ENCODE results near the gene SYTL2. TPM values are rescaled to one million over a fixed set of nuclear protein-coding genes. Genes with fewer than 3 reads are reported as not detected.

SYTL2 gene
- total RNA-seq, 1 experiment from 2014 or later: 5.2 TPM

DNA sequence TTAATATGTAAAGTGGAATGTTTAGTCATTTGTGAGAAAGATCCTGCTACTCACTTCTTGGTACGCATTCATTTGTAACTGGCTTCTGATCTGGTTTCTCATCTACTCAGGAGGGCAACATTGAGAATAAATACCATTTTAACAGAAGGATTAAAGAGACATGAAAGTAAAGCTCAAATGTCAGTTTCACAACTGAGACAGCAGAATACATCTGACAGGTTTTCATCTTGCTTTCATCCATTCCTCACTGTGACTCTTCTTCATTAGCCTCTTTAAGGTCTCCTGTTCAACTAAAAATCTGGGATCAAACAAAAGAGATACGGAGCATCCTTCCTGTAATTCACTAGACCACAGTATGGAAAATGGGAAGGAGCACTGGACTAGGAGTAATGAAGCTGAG lies 93.5 kb downstream of the SYTL2 start:
- H2BK20ac ChIP-seq (ENCODE audit: low read depth, low read length, poor library complexity, severe bottlenecking): no peak overlapping the region
- no peak overlapping the region for H4K91ac ChIP-seq (ENCODE audit: insufficient read length, low read depth, low read length)
- no peak overlapping the region for H2AFZ ChIP-seq (ENCODE audit: low read length)
- no peak overlapping the region for H3K56ac ChIP-seq (ENCODE audit: insufficient read length, low read depth, low read length)
- no peak for DNase-seq
- H3K23ac ChIP-seq (ENCODE audit: insufficient read length, low read depth, low read length): no peak overlapping the region
- H4K20me1 ChIP-seq (ENCODE audit: control insufficient read depth, insufficient read depth, insufficient read length): no peaks in the 10 kb centered on the region
- no peaks in the 10 kb centered on the region for H3K9me3 Mint-ChIP-seq
- no peaks in the 10 kb centered on the region for H3K27me3 Mint-ChIP-seq (ENCODE audit: low read depth)
- no peak overlapping the region for H3K4ac ChIP-seq (ENCODE audit: low read depth, low read length)
- H2BK5ac ChIP-seq (ENCODE audit: insufficient read length, low read length): no peak overlapping the region
- no peaks in the 10 kb centered on the region for H3K79me1 ChIP-seq (ENCODE audit: insufficient read depth, low read depth, low read length, poor library complexity, severe bottlenecking)
- WGBS (ENCODE audit: extremely low coverage, insufficient read length, low lambda C conversion rate): no CpG with 5 or more reads among the region's 2 CpGs
- H3K4me1 ChIP-seq (ENCODE audit: insufficient read depth, low read length): peaks cover 3% of the 10 kb centered on the region
- H3K27ac Mint-ChIP-seq: no peak overlapping the region
- H2BK15ac ChIP-seq (ENCODE audit: low read depth, low read length): no peak overlapping the region
- no peak overlapping the region for H2BK120ac ChIP-seq (ENCODE audit: low read depth, low read length, poor library complexity, severe bottlenecking)
- no peak overlapping the region for H3K27ac ChIP-seq (ENCODE audit: insufficient read length, low read depth, low read length)
- H3K36me3 Mint-ChIP-seq (ENCODE audit: insufficient read depth in 1 of 3, low read depth in 3 of 3): no peaks in the 10 kb centered on the region
- H2BK12ac ChIP-seq (ENCODE audit: insufficient read length, low read depth, low read length): no peak overlapping the region
- no peak overlapping the region for H4K8ac ChIP-seq (replicated peaks; ENCODE audit: insufficient read length, low read depth, low read length)
- H3K4me3 Mint-ChIP-seq: no peak overlapping the region
- H3K14ac ChIP-seq (ENCODE audit: insufficient read depth, low read length): no peak overlapping the region
- H3K27me3 ChIP-seq (ENCODE audit: insufficient read depth, low read length): no peaks in the 10 kb centered on the region
- H3K18ac ChIP-seq (ENCODE audit: insufficient read length, low read depth, low read length): no peak overlapping the region
- no peak overlapping the region for H3T11ph ChIP-seq (ENCODE audit: low read length)
- no peak overlapping the region for H3K4me2 ChIP-seq (ENCODE audit: insufficient read depth, insufficient read length, low read length)
- H3K79me2 ChIP-seq (ENCODE audit: insufficient read depth, low read length): no peaks in the 10 kb centered on the region
- no peak overlapping the region for H4K5ac ChIP-seq (ENCODE audit: insufficient read length, low read depth, low read length)
- H3K4me1 Mint-ChIP-seq: peaks cover 34 to 52% of the 10 kb centered on the region in 2 experiments
- TF ChIP-seq, protein P1, sequence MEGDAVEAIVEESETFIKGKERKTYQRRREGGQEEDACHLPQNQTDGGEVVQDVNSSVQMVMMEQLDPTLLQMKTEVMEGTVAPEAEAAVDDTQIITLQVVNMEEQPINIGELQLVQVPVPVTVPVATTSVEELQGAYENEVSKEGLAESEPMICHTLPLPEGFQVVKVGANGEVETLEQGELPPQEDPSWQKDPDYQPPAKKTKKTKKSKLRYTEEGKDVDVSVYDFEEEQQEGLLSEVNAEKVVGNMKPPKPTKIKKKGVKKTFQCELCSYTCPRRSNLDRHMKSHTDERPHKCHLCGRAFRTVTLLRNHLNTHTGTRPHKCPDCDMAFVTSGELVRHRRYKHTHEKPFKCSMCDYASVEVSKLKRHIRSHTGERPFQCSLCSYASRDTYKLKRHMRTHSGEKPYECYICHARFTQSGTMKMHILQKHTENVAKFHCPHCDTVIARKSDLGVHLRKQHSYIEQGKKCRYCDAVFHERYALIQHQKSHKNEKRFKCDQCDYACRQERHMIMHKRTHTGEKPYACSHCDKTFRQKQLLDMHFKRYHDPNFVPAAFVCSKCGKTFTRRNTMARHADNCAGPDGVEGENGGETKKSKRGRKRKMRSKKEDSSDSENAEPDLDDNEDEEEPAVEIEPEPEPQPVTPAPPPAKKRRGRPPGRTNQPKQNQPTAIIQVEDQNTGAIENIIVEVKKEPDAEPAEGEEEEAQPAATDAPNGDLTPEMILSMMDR (conservative IDR thresholded peaks at IDR 0.05): no peak
- peaks cover 3% of the 10 kb centered on the region for H3K23me2 ChIP-seq (ENCODE audit: insufficient read length, low read depth, low read length, poor library complexity, severe bottlenecking)
- H3K9me3 ChIP-seq (ENCODE audit: control insufficient read depth, low read depth, low read length): no peaks in the 10 kb centered on the region
- H2AK5ac ChIP-seq (ENCODE audit: insufficient read length, low read length): no peak overlapping the region
- H3K9ac ChIP-seq (ENCODE audit: extremely low read depth, insufficient read length, low read length): no peak overlapping the region
